Panc1 (cell line): ENCODE results near the gene KDM2A. TPM values are rescaled to one million over a fixed set of nuclear protein-coding genes. Genes with fewer than 3 reads are reported as not detected.

Source experiments
- ATAC-seq: fragments of 200-7000 bp; cut with Tn5 transposase; 2 replicates; pipeline ENCODE4 v1.9.1; 2020; ENCODE audit warnings: mild to moderate bottlenecking, moderate library complexity
- BruUV-seq: library from RNA; stranded (reverse); fragments of 400-500 nt; replicated peaks from 2 replicates; lab custom pipeline; 2021; lab: Mats Ljungman, UMichigan
- CTCF ChIA-PET: fragments of 300-600 bp; sonication (Branson Sonifier 250); formaldehyde crosslinking; loops from one replicate; lab custom pipeline; 2022; ENCODE audit warnings: antibody characterized with exemption; lab: Charles Lee
- POLR2A ChIA-PET: fragments of 300-600 bp; sonication (Branson Sonifier 250); formaldehyde crosslinking; loops from one replicate; lab custom pipeline; 2022; ENCODE audit warnings: antibody characterized with exemption; lab: Charles Lee
- DNase-seq: peaks from one replicate; pipeline ENCODE4 v3.0.0-alpha.2; 2010; ENCODE audit warnings: low read depth, low spot score
- H3K27ac ChIP-seq: 2 replicates; pipeline ENCODE4 v1.5.1; 2011; ENCODE audit warnings: mild to moderate bottlenecking, low read length, inconsistent platforms
- H3K27me3 ChIP-seq: fragments of 200-500 bp; sonication (Bioruptor generic); 2 replicates; pipeline ENCODE4 v1.6.0; 2014; ENCODE audit warnings: low read length, inconsistent platforms; ENCODE audit not compliant: control insufficient read depth, insufficient read depth
- H3K36me3 ChIP-seq: fragments of 200-500 bp; sonication (Bioruptor generic); 2 replicates; pipeline ENCODE4 v1.5.1; 2014; ENCODE audit warnings: inconsistent platforms, mild to moderate bottlenecking, low read length, moderate library complexity; ENCODE audit not compliant: control insufficient read depth, insufficient read depth
- H3K4me1 ChIP-seq: 2 replicates; pipeline ENCODE4 v1.5.1; 2011; ENCODE audit warnings: inconsistent platforms, mild to moderate bottlenecking, low read length, moderate library complexity; ENCODE audit not compliant: control insufficient read depth, insufficient read depth
- H3K4me3 ChIP-seq, 2 experiments: 2 replicates each; pipeline ENCODE4 v1.5.1; 2011 to 2012; ENCODE audit warnings: low read depth in 2 of 2, low read length in 2 of 2, mild to moderate bottlenecking in 2 of 2, inconsistent platforms in 1 of 2, moderate library complexity in 1 of 2
- H3K9me3 ChIP-seq: fragments of 200-500 bp; sonication (Bioruptor generic); 2 replicates; pipeline ENCODE4 v1.5.1; 2014; ENCODE audit warnings: low read depth, mild to moderate bottlenecking, inconsistent platforms, low read length, moderate library complexity; ENCODE audit not compliant: control insufficient read depth, insufficient read depth
- CTCF ChIP-seq: fragments of 450-650 bp; IDR thresholded peaks from 2 replicates; pipeline ENCODE4 v1.5.1; 2017; ENCODE audit warnings: mild to moderate bottlenecking
- POLR2AphosphoS5 ChIP-seq: IDR thresholded peaks from 2 replicates; pipeline ENCODE4 v1.6.1; 2012; ENCODE audit warnings: mild to moderate bottlenecking, low read depth, low read length, moderate library complexity
- REST ChIP-seq, 2 experiments: IDR thresholded peaks; 2 replicates each; pipeline ENCODE4 v1.6.1; 2011 to 2012; ENCODE audit warnings: low read depth in 2 of 2, control low read depth in 1 of 2, low read length in 1 of 2, mild to moderate bottlenecking in 1 of 2, moderate library complexity in 1 of 2; ENCODE audit not compliant: insufficient read depth in 1 of 2
- SIN3A ChIP-seq: IDR thresholded peaks from 2 replicates; pipeline ENCODE4 v1.6.1; 2012; ENCODE audit warnings: low read depth, mild to moderate bottlenecking, low read length, moderate library complexity, borderline replicate concordance; ENCODE audit not compliant: insufficient read depth
- TCF7L2 ChIP-seq: IDR thresholded peaks from 2 replicates; pipeline ENCODE4 v1.6.1; 2011; ENCODE audit warnings: mild to moderate bottlenecking, low read depth, low read length, inconsistent platforms
- in situ Hi-C: cut with HindIII; loops from 2 replicates; pipeline ENCODE4 v1.10.0; 2016; ENCODE audit warnings: low sequenced_read_pairs, low pct_unique_long_range_greater_than_20kb
- intact Hi-C: fragments of 100-400 bp; cut with micrococcal nuclease; formaldehyde crosslinking; loops from one replicate; pipeline ENCODE4 v1.10.0; 2022; ENCODE audit not compliant: unreplicated experiment
- total RNA-seq: library from RNA; stranded (reverse); gene quantifications from one replicate; pipeline ENCODE4 v1.2.1, GENCODE V29; 2021; ENCODE audit not compliant: unreplicated experiment

KDM2A gene
- total RNA-seq, 1 experiment from 2014 or later = 112 TPM

- in situ Hi-C loops (no loop called here), intact Hi-C loops (no loop called here)
- H3K9me3 ChIP-seq = no peaks in the 10 kb centered on the region
- no TSS peak for BruUV-seq
- TF ChIP-seq REST (IDR thresholded peaks at IDR 0.05; ENCODE audit: insufficient read depth in 1 of 2, low read depth in 2 of 2, low read length in 1 of 2) (no peak), TCF7L2 (no peak), CTCF (no peak), POLR2AphosphoS5 (no peak), SIN3A (no peak)
- H3K4me1 ChIP-seq = peaks cover 9% of the 10 kb centered on the region
- ChIA-PET POLR2A (no interaction called here), CTCF (no interaction called here)
- H3K27me3 ChIP-seq = no peaks in the 10 kb centered on the region
- DNase-seq = no peak
- H3K4me3 ChIP-seq = no peak overlapping the region
- no peak for ATAC-seq
- no peak overlapping the region for H3K27ac ChIP-seq
- H3K36me3 ChIP-seq = no peaks in the 10 kb centered on the region
Measured at GRCh38 chr11:67113231-67113721, 5.8 kb upstream of the KDM2A start.

DNA sequence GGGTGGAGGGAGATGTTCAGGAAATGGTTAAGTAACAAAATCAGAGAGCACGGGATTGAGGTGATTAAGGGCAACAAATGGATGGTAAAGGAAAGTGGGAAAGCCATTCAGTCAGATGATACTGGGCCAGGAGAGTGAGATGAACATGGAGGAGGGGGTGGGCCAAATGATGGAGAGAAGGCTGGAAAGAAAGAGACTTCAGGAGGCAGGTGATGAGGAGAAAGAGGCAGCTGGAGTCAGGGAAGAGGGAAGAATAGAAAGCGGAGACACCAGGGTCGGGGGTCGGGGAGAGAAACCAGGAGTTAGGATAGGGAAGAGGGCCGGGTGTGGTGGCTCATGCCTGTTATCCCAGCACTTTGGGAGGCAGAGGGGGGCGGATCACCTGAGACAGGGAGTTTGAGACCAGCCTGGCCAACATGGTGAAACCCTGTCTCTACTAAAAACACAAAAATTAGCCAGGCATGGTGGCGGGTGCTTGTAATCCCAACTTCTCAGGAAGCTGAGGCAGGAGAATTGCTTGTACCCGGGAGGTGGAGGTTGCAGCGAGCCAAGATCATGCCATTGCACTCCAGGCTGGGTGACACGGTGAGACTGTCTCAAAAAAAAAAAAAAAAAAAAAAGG lies 4.7 kb upstream of the KDM2A start:
- Histone ChIP-seq H3K36me3 (no peaks in the 10 kb centered on the region), H3K4me3 (no peak overlapping the region), H3K27ac (no peak overlapping the region), H3K4me1 (peaks cover 9% of the 10 kb centered on the region), H3K9me3 (no peaks in the 10 kb centered on the region), H3K27me3 (no peaks in the 10 kb centered on the region)
- ChIA-PET CTCF (no interaction called here), POLR2A (no interaction called here)
- in situ Hi-C loops = no loop called here
- DNase-seq (no peak), ATAC-seq (no peak)
- intact Hi-C loops = no loop called here
- no TSS peak for BruUV-seq
- no peak for TF ChIP-seq REST (IDR thresholded peaks at IDR 0.05; ENCODE audit: insufficient read depth in 1 of 2, low read depth in 2 of 2, low read length in 1 of 2)
- TF ChIP-seq CTCF = no peak
- TF ChIP-seq TCF7L2 = no peak
- no peak for TF ChIP-seq POLR2AphosphoS5
- TF ChIP-seq SIN3A = no peak
